Pancreas (tissue), 10 donors: ENCODE data around the gene CFAP58. TPM values are rescaled to one million over a fixed set of nuclear protein-coding genes. Genes with fewer than 3 reads are reported as not detected.
A peak's percentile ranks its signal among the peaks of the same experiment; 100 is the strongest.

Experiments
- ATAC-seq, 4 donors: fragments of 200-7000 bp; cut with Tn5 transposase; one replicate each; pipeline versions ENCODE4 v1.8.0 to v1.9.1; 2020; ENCODE audit warnings: mild to moderate bottlenecking in 4 of 4, moderate library complexity in 4 of 4
- DNase-seq, 6 donors: peaks; one replicate each; pipeline ENCODE4 v3.0.0-alpha.2; 2020
- FAIRE-seq: peaks from 2 replicates; lab custom pipeline; 2012; peaks lifted over from hg19 to GRCh38; lab: Jason Lieb, UNC
- H3K27ac ChIP-seq, 4 donors: fragments of 200-600 bp; sonication (generic); 1 replicate in 3 of 4; 2 replicates in 1 of 4; pipeline versions ENCODE4 v1.5.0 to v1.8.0; 2020
- H3K27me3 ChIP-seq, 4 donors: fragments of 200-600 bp; one replicate each; pipeline ENCODE4 v1.8.0; 2021
- H3K36me3 ChIP-seq, 3 donors: fragments of 200-600 bp; sonication (generic) in 1 of 3; one replicate each; pipeline versions ENCODE4 v1.5.0 to v1.8.0; 2020 to 2021
- H3K4me1 ChIP-seq, 3 donors: fragments of 200-600 bp; one replicate each; pipeline ENCODE4 v1.8.0; 2021
- H3K4me3 ChIP-seq, 4 donors: fragments of 200-600 bp; sonication (generic) in 2 of 4; one replicate each; pipeline versions ENCODE4 v1.5.0 to v1.8.0; 2020 to 2021
- H3K9me3 ChIP-seq, 4 donors: fragments of 200-600 bp; one replicate each; pipeline ENCODE4 v1.8.0; 2021
- CTCF ChIP-seq, 4 donors: fragments of 200-600 bp; sonication (generic) in 3 of 4; IDR thresholded peaks; one replicate each; pipeline versions ENCODE4 v1.5.0 to v1.8.0; 2021; ENCODE audit warnings: antibody characterized with exemption in 4 of 4
- WGBS, 2 donors: extraction: QIAGEN DNeasy Blood & Tissue Kit; methylation state at CpG; one replicate each; pipeline ENCODE4 v1.1.7; 2013; 5-methylcytosine and 5-hydroxymethylcytosine counted together
- intact Hi-C, 3 donors: fragments of 100-400 bp; cut with DNase I; formaldehyde crosslinking; loops; one replicate each; pipeline versions ENCODE4 v1.11.1 to v1.14.2; 2022
- polyA plus RNA-seq, 2 donors: library from polyadenylated mRNA; stranded (reverse); fragments of 200-250 nt; gene quantifications; one replicate each; pipeline ENCODE4 v1.2.3, GENCODE V29; 2013
- total RNA-seq, 6 donors: library from RNA; stranded (reverse); fragmentation: NEBNext Ultra II Directional in 4 of 6; extraction: Animal tissue kit (Norgen Biotek cat#: 25700) in 4 of 6; gene quantifications; one replicate each; pipeline versions ENCODE4 v1.2.1 to v1.2.4, GENCODE V29; 2021 to 2023
- donor health status: healthy with polysubstance abuse.
- donor health status: DM: no; HTN: no; CAD: no; lungs with moderate emphysema.
- donor health status: DM: no; HTN: no; CAD: no.
- donor health status: control.
- donor health status: control.
- donor health status: Bipolar disorder and iron deficiency.
- donor health status: DM: yes; HTN: yes; CAD: no.
- donor health status: DM: no; HTN: no; CAD: no.
- donor health status: DM: no; HTN: no; CAD: no.
- donor health status: DM: yes; HTN: yes; CAD: no.

The CFAP58 gene
- total and polyA plus RNA-seq, 8 donors = 0.09 to 0.53 (median 0.28) TPM; not detected in 1

GRCh38 chr10:104328646-104328895, 25.1 kb upstream of the CFAP58 start:
- DNase-seq = no peak
- Histone ChIP-seq H3K27ac (peak overlapping the region in 2 of 4 donors; percentile 47 to 60), H3K4me3 (no peak overlapping the region), H3K36me3 (no peaks in the 10 kb centered on the region), H3K9me3 (no peaks in the 10 kb centered on the region), H3K4me1 (peaks cover 19 to 32% (median 20%) of the 10 kb centered on the region in 3 donors), H3K27me3 (no peaks in the 10 kb centered on the region)
- no peak for TF ChIP-seq CTCF (IDR thresholded peaks at IDR 0.05)
- no peak for ATAC-seq
- WGBS, 2 donors = 74 to 77% methylated on average over 3 of the region's 3 CpGs
- intact Hi-C loops = no loop called here
- no peak for FAIRE-seq

DNA sequence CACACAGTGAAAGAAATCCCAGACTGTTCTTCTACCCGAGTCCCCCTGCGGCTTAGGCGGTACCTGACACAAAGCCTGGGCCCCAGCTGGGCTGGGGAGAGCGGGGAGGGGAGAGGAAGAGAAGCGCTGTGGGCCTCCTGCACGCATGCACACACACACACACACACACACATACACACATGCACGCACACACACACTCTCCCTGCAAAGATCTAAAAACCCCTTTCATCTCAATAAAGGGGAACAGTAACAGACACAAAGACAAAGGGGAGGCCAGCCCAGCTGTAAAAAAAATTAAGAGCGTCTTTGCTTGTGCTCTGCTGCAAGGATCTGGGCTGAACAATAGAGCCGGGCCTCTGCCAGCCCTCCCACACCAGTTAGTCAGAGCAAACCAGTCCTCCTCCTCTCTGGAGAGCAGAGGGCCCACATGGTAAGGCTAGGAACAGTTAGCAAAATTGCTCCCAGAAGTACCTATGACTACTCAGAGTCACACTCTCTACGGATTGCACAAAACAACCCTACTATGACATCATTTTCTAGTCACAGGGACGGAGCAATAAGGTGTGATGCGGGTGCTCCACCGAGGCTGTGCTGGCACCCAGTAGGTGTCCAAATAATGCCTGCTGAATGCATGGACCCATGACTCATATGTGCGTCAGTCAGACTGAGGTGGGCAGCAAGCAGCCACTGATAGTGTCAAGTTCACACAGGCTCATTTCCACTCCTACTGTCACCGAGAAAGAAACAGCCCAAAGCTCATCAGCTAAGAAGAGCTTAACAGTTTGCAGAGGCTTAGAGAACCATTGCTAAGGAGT, 24.5 kb upstream of the CFAP58 start:
- no peak for DNase-seq
- Histone ChIP-seq H3K36me3 (no peaks in the 10 kb centered on the region), H3K9me3 (no peaks in the 10 kb centered on the region), H3K4me3 (no peak overlapping the region), H3K4me1 (peaks cover 19 to 32% (median 20%) of the 10 kb centered on the region in 3 donors), H3K27me3 (no peaks in the 10 kb centered on the region), H3K27ac (peak overlapping the region in 2 of 4 donors; percentile 47 to 60)
- intact Hi-C loops = no loop called here
- no peak for TF ChIP-seq CTCF (IDR thresholded peaks at IDR 0.05)
- WGBS, 2 donors = 77 to 84% methylated on average over 15 of the region's 15 CpGs
- peak in 3 of 4 donors; percentile 16 to 48 (median 23) for ATAC-seq
- FAIRE-seq = no peak

DNA sequence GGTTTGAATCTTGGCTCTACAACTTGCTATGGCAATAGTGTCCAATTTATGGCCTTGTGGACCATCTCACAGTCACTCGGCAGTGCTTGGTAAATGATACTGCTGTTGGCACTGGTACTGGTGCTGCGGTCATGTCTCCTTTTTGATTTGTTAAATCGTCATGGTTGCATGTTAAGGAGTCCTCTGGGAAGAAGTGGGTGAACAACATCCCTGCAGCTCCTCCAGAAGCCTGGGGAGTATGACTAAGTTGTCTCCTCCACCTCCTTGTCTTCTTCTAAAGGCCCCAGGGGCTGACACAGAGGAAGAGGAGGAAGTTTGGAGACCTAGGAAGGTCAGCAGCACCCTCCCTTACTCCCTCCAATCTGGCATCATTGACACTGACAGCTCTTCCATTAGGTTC, 23.9 kb upstream of the CFAP58 start:
- peaks cover 19 to 32% (median 20%) of the 10 kb centered on the region in 3 donors for H3K4me1 ChIP-seq
- FAIRE-seq (no peak), ATAC-seq (no peak), DNase-seq (peak in 1 of 6 donors; percentile 2)
- no peak overlapping the region for H3K4me3 ChIP-seq
- H3K27ac ChIP-seq = peak overlapping the region in 2 of 4 donors; percentile 39 to 47
- WGBS, 2 donors = 77 to 78% methylated on average over 3 of the region's 3 CpGs
- TF ChIP-seq CTCF (IDR thresholded peaks at IDR 0.05) = no peak
- H3K27me3 ChIP-seq = no peaks in the 10 kb centered on the region
- intact Hi-C loops = no loop called here
- H3K9me3 ChIP-seq = no peaks in the 10 kb centered on the region
- H3K36me3 ChIP-seq = no peaks in the 10 kb centered on the region

DNA sequence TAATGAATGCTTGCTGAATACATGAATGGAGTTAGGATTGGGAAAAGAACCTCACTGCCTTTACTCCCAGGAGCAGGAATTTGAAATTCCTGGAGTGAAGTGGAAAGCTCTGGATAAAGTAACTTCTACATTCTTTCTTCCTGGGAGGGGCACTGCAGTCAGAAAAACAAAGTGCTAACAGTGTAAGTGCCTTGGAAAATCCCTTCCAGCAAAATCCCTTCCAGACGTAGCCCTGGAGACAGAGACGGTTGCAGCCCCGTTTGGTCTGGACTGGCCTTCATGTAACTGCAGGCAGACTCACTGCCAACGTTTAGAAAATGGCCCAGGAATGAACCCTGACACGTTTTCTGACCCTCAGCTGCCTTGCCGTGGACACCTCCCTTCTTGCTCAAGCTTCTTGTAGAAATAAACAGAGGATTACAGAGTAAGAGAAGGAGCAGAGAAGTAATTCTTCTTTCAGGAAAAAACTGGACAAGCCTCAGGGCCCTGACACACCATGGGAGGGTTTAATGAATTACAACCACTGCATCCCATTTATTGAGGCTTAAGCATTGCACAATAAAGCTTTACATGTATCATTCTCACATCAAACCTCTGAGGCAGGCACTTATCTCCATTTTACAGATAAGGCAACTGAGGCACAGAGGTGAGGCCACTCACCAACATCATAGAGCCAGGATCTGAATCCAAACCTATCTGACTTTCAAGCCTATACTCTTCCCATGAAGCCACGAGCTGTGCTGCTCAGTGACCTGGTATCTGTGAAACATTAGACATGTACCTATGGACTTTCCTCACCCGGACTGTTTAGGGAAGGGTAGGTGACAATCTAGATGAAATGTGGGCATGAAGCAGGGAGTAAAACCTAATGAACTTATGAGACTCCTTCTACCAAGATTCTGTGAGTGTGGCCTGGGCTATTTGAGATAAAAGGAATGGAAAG, 23.2 kb upstream of the CFAP58 start:
- FAIRE-seq (no peak), ATAC-seq (peak in 3 of 4 donors; percentile 27 to 33 (median 31)), DNase-seq (peak in 1 of 6 donors; percentile 29)
- Histone ChIP-seq H3K36me3 (no peaks in the 10 kb centered on the region), H3K27ac (peak overlapping the region in 3 of 4 donors; percentile 12 to 47 (median 39)), H3K27me3 (no peaks in the 10 kb centered on the region), H3K4me3 (no peak overlapping the region), H3K9me3 (no peaks in the 10 kb centered on the region), H3K4me1 (peaks cover 19 to 32% (median 20%) of the 10 kb centered on the region in 3 donors)
- intact Hi-C loops = no loop called here
- WGBS, 2 donors = 55 to 61% methylated on average over 8 of the region's 8 CpGs
- no peak for TF ChIP-seq CTCF (IDR thresholded peaks at IDR 0.05)
